HFF-Myc (cell line): Measurements from ENCODE around the gene UBAP1.

Source experiments
- DNase-seq: peaks from one replicate; pipeline ENCODE4 v3.0.0-alpha.2; 2011; ENCODE audit warnings: low read depth; ENCODE audit errors: extremely low read depth
- H3K4me3 ChIP-seq: replicated peaks from 2 replicates; pipeline ENCODE4 v1.5.1; 2011; ENCODE audit warnings: low read depth, mild to moderate bottlenecking, control low read depth, low read length
- CTCF ChIP-seq: IDR thresholded peaks from 2 replicates; pipeline ENCODE4 v1.5.1; 2012; ENCODE audit warnings: mild to moderate bottlenecking, low read depth, low read length, control low read depth; ENCODE audit errors: missing control alignments

The UBAP1 gene

GRCh38 chr9:34163434-34163833 is 15.4 kb upstream of the UBAP1 start:
- no peak overlapping the region for H3K4me3 ChIP-seq
- TF ChIP-seq CTCF: no peak
- DNase-seq: no peak

GRCh38 chr9:34169125-34169524 is 9.7 kb upstream of the UBAP1 start:
- H3K4me3 ChIP-seq: no peak overlapping the region
- no peak for DNase-seq
- TF ChIP-seq CTCF: no peak

- DNase-seq: no peak
- TF ChIP-seq CTCF: no peak
- H3K4me3 ChIP-seq: no peak overlapping the region
Measured at GRCh38 chr9:34170237-34170991, 8.4 kb upstream of the UBAP1 start.

GRCh38 chr9:34171753-34172535 is 6.9 kb upstream of the UBAP1 start:
- H3K4me3 ChIP-seq: no peak overlapping the region
- DNase-seq: no peak
- no peak for TF ChIP-seq CTCF

- no peak for TF ChIP-seq CTCF
- no peak for DNase-seq
- H3K4me3 ChIP-seq: no peak overlapping the region
Measured at GRCh38 chr9:34176089-34176488, 2.8 kb upstream of the UBAP1 start.

- peak overlapping the region; percentile 87 for H3K4me3 ChIP-seq
- no peak for TF ChIP-seq CTCF
- DNase-seq: no peak
Measured at GRCh38 chr9:34177593-34178435, 1.0 kb upstream of the UBAP1 start.
